Transverse colon (tissue), 4 donors: ENCODE data around the gene HOXA2. TPM values are rescaled to one million over a fixed set of nuclear protein-coding genes. Genes with fewer than 3 reads are reported as not detected.

ENCODE experiments used
- DNase-seq: peaks from one replicate; pipeline ENCODE4 v3.0.0-alpha.2; 2019
- H3K27ac ChIP-seq, 4 donors: fragments of 200-600 bp; sonication (generic); 2 replicates each; pipeline ENCODE4 v1.5.1; 2016 to 2018; ENCODE audit warnings: inconsistent platforms in 4 of 4
- H3K27me3 ChIP-seq: fragments of 200-600 bp; sonication (generic); 2 replicates; pipeline ENCODE4 v1.5.1; 2017; ENCODE audit warnings: inconsistent platforms
- H3K36me3 ChIP-seq, 4 donors: fragments of 200-600 bp; sonication (generic); 2 replicates each; pipeline ENCODE4 v1.5.1; 2017 to 2019; ENCODE audit warnings: inconsistent platforms in 4 of 4
- H3K4me1 ChIP-seq, 4 donors: fragments of 200-600 bp; sonication (generic); 2 replicates each; pipeline ENCODE4 v1.5.1; 2017 to 2020; ENCODE audit warnings: inconsistent platforms in 4 of 4
- H3K4me3 ChIP-seq, 4 donors: fragments of 200-600 bp; sonication (generic); 1 replicate in 1 of 4; 2 replicates in 3 of 4; pipeline versions ENCODE4 v1.5.1 to v1.6.1; 2017 to 2019; ENCODE audit warnings: inconsistent platforms in 4 of 4
- H3K9me3 ChIP-seq, 2 donors: fragments of 200-600 bp; sonication (generic); 2 replicates each; pipeline ENCODE4 v1.5.1; 2017 to 2019; ENCODE audit warnings: inconsistent platforms in 2 of 2
- EP300 ChIP-seq: sonication (generic); formaldehyde crosslinking; IDR thresholded peaks from one replicate; pipeline ENCODE4 v1.6.1; 2017; ENCODE audit warnings: antibody characterized with exemption, low read depth
- POLR2A ChIP-seq: fragments of 450-650 bp; IDR thresholded peaks from one replicate; pipeline ENCODE4 v1.6.1; 2016; ENCODE audit warnings: antibody characterized with exemption, mild to moderate bottlenecking, moderate library complexity
- POLR2AphosphoS5 ChIP-seq, 3 donors: sonication (generic); formaldehyde crosslinking; IDR thresholded peaks; one replicate each; pipeline ENCODE4 v1.6.1; 2016; ENCODE audit warnings: antibody characterized with exemption in 3 of 3
- WGBS, 2 donors: methylation state at CpG; one replicate each; pipeline ENCODE4 v1.1.5; 2018; ENCODE audit warnings: low coverage in 1 of 2; 5-methylcytosine and 5-hydroxymethylcytosine counted together
- in situ Hi-C, 4 donors: fragments of 200-750 bp; cut with MboI; loops; one replicate each; pipeline versions ENCODE4 v1.15.0 to v1.15.1; 2017; ENCODE audit warnings: low sequenced_read_pairs in 3 of 4, low pct_ligation_motif_present in 1 of 4, low pct_unique_long_range_greater_than_20kb in 1 of 4
- intact Hi-C: fragments of 100-400 bp; cut with DNase I; formaldehyde crosslinking; loops from one replicate; pipeline ENCODE4 v1.15.1; 2023; ENCODE audit warnings: low total_unique reads
- total RNA-seq, 4 donors: library from RNA; depleted of rRNA; stranded (reverse); fragments of >200 nt; gene quantifications; one replicate each; pipeline ENCODE4 v1.1.0, GENCODE V29; 2016
- TF ChIP-seq, protein P1 (sequence below), 5 experiments: fragments of 200-600 bp in 3 of 5; fragments of 450-650 bp in 2 of 5; sonication (generic) in 3 of 5; IDR thresholded peaks; 1 replicate in 2 of 5; 2 replicates in 3 of 5; pipeline ENCODE4 v1.5.1; 2016 to 2017; ENCODE audit warnings: antibody characterized with exemption in 5 of 5, inconsistent platforms in 3 of 5, mild to moderate bottlenecking in 2 of 5, moderate library complexity in 1 of 5

Gene HOXA2
- total RNA-seq, 4 donors from 2014 or later, result 2.7 to 16.1 (median 5.2) TPM

DNA sequence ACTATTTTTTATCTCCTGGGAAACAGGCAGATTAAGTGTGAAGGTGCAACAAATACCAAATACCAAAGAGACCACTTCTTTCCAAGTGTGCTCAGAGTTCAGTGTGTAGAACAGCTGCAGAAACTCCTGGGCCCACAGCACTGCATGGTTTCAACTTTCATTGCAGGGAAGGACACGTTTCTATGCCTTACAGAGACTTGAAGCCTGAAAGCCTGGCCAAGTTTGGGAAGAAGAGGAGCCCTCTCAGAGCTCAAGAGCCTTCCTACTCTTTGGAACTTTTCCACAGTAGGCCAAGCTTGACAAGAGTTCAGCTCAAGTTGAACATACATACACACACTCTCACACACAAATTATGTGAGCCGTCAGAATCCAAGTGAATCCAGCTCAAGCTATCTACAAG lies 25.6 kb upstream of the HOXA2 start:
- TF ChIP-seq POLR2AphosphoS5 (IDR thresholded peaks at IDR 0.05) (peak in 2 of 3 donors; percentile 17 to 23), EP300 (no peak)
- intact Hi-C loops, result loop anchor here (2.0 kb wide), 1 partner anchor 29 kb away; no protein-coding TSS in a partner anchor
- Histone ChIP-seq H3K9me3 (no peaks in the 10 kb centered on the region), H3K36me3 (no peaks in the 10 kb centered on the region), H3K27me3 (no peaks in the 10 kb centered on the region), H3K27ac (peak overlapping the region; percentile 94 to 99 (median 96)), H3K4me1 (peaks cover 42 to 90% (median 83%) of the 10 kb centered on the region in 4 donors), H3K4me3 (no peak overlapping the region)
- in situ Hi-C loops, result no loop called here
- no peak for DNase-seq
- 43% methylated on average over 2 of the region's 2 CpGs; no CpG with 5 or more reads in 1 of the 2 donors for WGBS, 2 donors

DNA sequence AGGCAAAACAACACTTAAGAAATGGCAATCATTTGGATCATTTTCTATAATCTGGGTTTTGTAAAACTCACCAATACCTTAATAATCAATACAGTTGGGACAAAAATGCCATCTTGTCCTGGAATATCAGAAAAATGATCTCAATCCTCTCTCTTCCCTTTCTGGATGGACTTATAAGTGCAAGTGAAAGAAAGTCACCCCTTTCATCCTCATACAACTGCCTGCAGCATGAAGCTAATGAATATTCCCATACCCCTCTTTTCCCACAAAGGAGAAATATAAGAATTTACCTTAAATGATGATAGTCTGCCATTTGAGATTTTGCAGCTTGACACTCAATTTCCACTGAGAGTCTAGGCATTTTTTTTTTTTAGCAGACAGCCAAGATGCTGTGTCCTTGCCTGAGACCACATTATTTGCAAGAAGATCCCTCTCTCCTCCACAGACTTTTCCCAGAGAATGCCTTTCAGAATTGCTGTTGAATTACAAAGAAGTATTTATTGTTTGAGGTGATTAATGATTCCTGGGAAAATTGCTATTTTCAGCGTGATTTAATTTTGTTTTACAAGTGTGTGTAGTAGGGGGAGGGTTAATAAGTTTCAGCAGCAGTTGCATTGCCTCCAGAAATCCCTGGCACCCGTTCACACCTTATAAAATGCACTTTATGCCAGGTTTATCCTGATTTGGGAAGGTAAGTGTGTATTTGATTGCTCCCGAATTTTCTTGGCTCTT lies 24.3 kb upstream of the HOXA2 start:
- H3K36me3 ChIP-seq, result no peaks in the 10 kb centered on the region
- TF ChIP-seq EP300, result no peak
- TF ChIP-seq, protein P1, sequence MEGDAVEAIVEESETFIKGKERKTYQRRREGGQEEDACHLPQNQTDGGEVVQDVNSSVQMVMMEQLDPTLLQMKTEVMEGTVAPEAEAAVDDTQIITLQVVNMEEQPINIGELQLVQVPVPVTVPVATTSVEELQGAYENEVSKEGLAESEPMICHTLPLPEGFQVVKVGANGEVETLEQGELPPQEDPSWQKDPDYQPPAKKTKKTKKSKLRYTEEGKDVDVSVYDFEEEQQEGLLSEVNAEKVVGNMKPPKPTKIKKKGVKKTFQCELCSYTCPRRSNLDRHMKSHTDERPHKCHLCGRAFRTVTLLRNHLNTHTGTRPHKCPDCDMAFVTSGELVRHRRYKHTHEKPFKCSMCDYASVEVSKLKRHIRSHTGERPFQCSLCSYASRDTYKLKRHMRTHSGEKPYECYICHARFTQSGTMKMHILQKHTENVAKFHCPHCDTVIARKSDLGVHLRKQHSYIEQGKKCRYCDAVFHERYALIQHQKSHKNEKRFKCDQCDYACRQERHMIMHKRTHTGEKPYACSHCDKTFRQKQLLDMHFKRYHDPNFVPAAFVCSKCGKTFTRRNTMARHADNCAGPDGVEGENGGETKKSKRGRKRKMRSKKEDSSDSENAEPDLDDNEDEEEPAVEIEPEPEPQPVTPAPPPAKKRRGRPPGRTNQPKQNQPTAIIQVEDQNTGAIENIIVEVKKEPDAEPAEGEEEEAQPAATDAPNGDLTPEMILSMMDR (IDR thresholded peaks at IDR 0.05), result no peak
- TF ChIP-seq POLR2AphosphoS5 (IDR thresholded peaks at IDR 0.05), result no peak
- TF ChIP-seq POLR2A, result no peak
- in situ Hi-C loops, result no loop called here
- peaks cover 42 to 90% (median 77%) of the 10 kb centered on the region in 4 donors for H3K4me1 ChIP-seq
- H3K9me3 ChIP-seq, result no peaks in the 10 kb centered on the region
- H3K4me3 ChIP-seq, result no peak overlapping the region
- DNase-seq, result no peak
- intact Hi-C loops, result no loop called here
- H3K27ac ChIP-seq, result peak overlapping the region in 3 of 4 donors; percentile 94 to 99 (median 98)
- WGBS, 2 donors, result 24 to 29% methylated on average over 3 of the region's 3 CpGs
- H3K27me3 ChIP-seq, result no peaks in the 10 kb centered on the region

DNA sequence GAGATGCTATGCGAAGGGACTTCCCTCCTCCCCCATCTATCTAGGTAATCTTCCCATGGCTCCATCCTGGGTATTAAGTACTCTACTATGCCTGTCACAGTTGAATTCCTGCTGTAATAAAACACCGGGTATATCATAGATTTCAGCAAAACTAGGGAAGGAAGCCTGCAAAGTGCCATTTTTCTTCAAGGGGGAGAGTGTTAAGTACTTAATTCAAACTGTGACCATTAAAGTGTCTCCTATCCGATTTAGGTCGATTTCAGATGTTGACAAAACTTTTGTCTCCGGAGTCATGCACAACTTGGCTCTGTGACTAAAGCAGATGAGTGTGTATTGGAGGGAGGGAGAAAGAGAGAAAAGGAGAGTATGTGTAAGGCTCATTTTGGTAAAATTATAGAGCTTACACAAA lies 23.5 kb upstream of the HOXA2 start:
- WGBS, 2 donors, result 41 to 48% methylated on average over 4 to 5 of the region's 5 CpGs
- H3K9me3 ChIP-seq, result no peaks in the 10 kb centered on the region
- no peak for TF ChIP-seq POLR2A
- TF ChIP-seq POLR2AphosphoS5 (IDR thresholded peaks at IDR 0.05), result no peak
- TF ChIP-seq EP300, result no peak
- TF ChIP-seq, protein P1 (IDR thresholded peaks at IDR 0.05), result no peak
- H3K4me3 ChIP-seq, result no peak overlapping the region
- intact Hi-C loops, result no loop called here
- H3K36me3 ChIP-seq, result no peaks in the 10 kb centered on the region
- peak overlapping the region; percentile 90 to 96 (median 92) for H3K27ac ChIP-seq
- in situ Hi-C loops, result no loop called here
- no peaks in the 10 kb centered on the region for H3K27me3 ChIP-seq
- no peak for DNase-seq
- H3K4me1 ChIP-seq, result peaks cover 37 to 90% (median 77%) of the 10 kb centered on the region in 4 donors

DNA sequence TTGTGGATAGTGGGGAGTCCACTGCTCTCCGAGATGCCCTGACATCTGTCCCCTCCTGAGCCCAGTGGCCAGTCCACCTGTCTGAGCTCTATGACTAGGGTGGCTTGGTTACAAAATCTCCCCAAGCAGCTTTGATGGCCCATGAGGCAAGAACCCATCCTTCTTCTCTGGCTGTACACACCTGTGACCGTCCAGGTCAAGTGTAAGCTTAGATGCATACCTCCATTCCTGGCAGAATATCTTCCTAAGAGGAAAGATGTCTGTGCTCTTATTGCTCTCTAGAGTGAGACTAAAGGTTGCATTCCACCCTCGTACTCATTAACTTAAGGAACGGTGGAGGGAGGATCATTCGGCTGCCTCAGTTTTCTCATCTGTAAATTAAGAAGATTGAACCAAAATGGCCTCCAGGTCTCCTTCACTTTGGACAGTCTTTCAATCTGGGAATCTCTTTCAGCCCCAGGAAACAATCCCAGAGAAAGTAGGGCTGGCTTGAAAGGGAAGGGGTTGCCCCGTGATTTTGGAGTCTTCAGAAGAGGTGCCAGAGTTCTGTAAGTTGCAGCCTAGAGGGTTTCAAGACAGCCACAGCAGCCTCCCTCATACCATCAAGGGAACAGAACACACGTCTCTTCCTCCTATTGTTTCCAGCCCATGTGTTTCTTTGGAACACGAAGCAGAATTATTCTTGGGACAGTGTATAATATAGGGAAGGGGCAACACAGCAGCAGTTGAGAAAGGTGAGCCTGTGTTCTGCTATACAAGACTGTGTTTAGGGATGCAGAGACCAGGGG lies 22.6 kb upstream of the HOXA2 start:
- H3K9me3 ChIP-seq, result no peaks in the 10 kb centered on the region
- intact Hi-C loops (no loop called here), in situ Hi-C loops (no loop called here)
- H3K4me1 ChIP-seq, result peaks cover 45 to 99% (median 86%) of the 10 kb centered on the region in 4 donors
- H3K36me3 ChIP-seq, result no peaks in the 10 kb centered on the region
- TF ChIP-seq, protein P1 (IDR thresholded peaks at IDR 0.05), result no peak
- TF ChIP-seq EP300 (no peak), POLR2A (no peak), POLR2AphosphoS5 (IDR thresholded peaks at IDR 0.05) (peak in 2 of 3 donors; percentile 23 to 24)
- H3K4me3 ChIP-seq, result peak overlapping the region in 1 of 4 donors; percentile 19
- H3K27me3 ChIP-seq, result no peaks in the 10 kb centered on the region
- no peak for DNase-seq
- WGBS, 2 donors, result 29 to 59% methylated on average over 1 to 8 of the region's 8 CpGs
- peak overlapping the region; percentile 90 to 96 (median 92) for H3K27ac ChIP-seq
